ENCODE results near the gene INTS2. TPM values are rescaled to one million over a fixed set of nuclear protein-coding genes. Genes with fewer than 3 reads are reported as not detected.
"Not testable (repeated sequence)": the region's sequence is repeated elsewhere in the genome, so short reads cannot be mapped to it uniquely, and the experiment has no call there.

INTS2 gene
- total RNA-seq, 1 experiment from 2014 or later, result 11.8 TPM

DNA sequence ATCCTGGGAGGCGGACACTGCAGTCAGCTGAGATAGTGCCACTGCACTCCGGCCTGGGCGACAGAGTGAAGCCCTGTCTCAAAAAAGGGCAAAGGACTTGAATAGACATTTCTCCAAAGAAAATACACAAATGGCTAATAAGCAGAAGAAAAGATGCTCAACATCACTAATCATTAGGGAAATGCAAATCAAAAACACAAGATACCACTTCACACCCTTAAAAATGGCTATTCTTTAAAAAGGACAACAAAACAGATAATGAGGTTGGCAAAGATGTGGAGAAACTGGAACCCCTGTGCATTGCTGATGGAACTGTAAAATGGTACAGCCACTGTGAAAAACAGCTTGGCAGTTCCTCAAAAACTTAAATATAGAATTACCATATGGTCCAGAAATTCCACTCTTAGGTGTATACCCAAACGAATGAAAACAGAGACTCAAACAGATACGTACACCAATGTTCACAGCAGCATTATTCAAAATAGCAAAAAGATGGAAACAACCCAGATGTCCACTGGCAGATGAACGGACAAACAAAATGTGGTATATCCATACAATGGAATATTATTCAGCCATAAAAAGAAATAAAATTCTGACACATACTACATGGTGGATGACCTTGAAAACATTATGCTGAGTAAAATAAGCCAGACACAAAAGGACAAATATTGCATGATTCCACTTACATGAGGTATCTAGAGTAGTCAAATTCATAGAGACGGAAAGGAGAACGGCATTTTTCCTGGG lies 100.0 kb downstream of the INTS2 start:
- Mint-ChIP-seq H3K4me3 (ENCODE audit: unreplicated experiment) (no peak overlapping the region), H3K27ac (ENCODE audit: low read depth, unreplicated experiment) (no peak overlapping the region), H3K36me3 (ENCODE audit: insufficient read depth, unreplicated experiment) (peaks cover 7% of the 10 kb centered on the region), H3K4me1 (ENCODE audit: insufficient read depth, unreplicated experiment) (no peaks in the 10 kb centered on the region), H3K9me3 (ENCODE audit: unreplicated experiment) (no peaks in the 10 kb centered on the region), H3K27me3 (ENCODE audit: insufficient read depth, unreplicated experiment) (no peaks in the 10 kb centered on the region)
- POLR2A ChIA-PET, result interaction anchor here (0.7 to 1.3 kb wide), 2 partner anchors 17 to 124 kb away, joined by 3 to 5 read pairs; no protein-coding TSS in a partner anchor
- no TSS peak for BruUV-seq (replicated peaks)
- TF ChIP-seq, protein P1, sequence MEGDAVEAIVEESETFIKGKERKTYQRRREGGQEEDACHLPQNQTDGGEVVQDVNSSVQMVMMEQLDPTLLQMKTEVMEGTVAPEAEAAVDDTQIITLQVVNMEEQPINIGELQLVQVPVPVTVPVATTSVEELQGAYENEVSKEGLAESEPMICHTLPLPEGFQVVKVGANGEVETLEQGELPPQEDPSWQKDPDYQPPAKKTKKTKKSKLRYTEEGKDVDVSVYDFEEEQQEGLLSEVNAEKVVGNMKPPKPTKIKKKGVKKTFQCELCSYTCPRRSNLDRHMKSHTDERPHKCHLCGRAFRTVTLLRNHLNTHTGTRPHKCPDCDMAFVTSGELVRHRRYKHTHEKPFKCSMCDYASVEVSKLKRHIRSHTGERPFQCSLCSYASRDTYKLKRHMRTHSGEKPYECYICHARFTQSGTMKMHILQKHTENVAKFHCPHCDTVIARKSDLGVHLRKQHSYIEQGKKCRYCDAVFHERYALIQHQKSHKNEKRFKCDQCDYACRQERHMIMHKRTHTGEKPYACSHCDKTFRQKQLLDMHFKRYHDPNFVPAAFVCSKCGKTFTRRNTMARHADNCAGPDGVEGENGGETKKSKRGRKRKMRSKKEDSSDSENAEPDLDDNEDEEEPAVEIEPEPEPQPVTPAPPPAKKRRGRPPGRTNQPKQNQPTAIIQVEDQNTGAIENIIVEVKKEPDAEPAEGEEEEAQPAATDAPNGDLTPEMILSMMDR (IDR thresholded peaks at IDR 0.05; ENCODE audit: unreplicated experiment), result no peak
- CTCF ChIA-PET, result interaction anchor here (1.0 to 1.1 kb wide), 4 partner anchors 9 to 414 kb away, joined by 3 to 4 read pairs (median 4); no protein-coding TSS in a partner anchor
- intact Hi-C loops (cut with micrococcal nuclease), result no loop called here
- no peak for DNase-seq (ENCODE audit: unreplicated experiment)

GRCh38 chr17:61826866-61827265 lies 100.9 kb downstream of the INTS2 start:
- CTCF ChIA-PET, result interaction anchor here (1.0 to 1.1 kb wide), 2 partner anchors 10 to 414 kb away, joined by 4 read pairs; no protein-coding TSS in a partner anchor
- intact Hi-C loops (cut with micrococcal nuclease); DNase-seq (ENCODE audit: unreplicated experiment); H3K9me3 Mint-ChIP-seq (ENCODE audit: unreplicated experiment); H3K36me3 Mint-ChIP-seq (ENCODE audit: insufficient read depth, unreplicated experiment); H3K27me3 Mint-ChIP-seq (ENCODE audit: insufficient read depth, unreplicated experiment); H3K4me1 Mint-ChIP-seq (ENCODE audit: insufficient read depth, unreplicated experiment); POLR2A ChIA-PET; BruUV-seq (replicated peaks); H3K27ac Mint-ChIP-seq (ENCODE audit: low read depth, unreplicated experiment); H3K4me3 Mint-ChIP-seq (ENCODE audit: unreplicated experiment): not testable (repeated sequence)

DNA sequence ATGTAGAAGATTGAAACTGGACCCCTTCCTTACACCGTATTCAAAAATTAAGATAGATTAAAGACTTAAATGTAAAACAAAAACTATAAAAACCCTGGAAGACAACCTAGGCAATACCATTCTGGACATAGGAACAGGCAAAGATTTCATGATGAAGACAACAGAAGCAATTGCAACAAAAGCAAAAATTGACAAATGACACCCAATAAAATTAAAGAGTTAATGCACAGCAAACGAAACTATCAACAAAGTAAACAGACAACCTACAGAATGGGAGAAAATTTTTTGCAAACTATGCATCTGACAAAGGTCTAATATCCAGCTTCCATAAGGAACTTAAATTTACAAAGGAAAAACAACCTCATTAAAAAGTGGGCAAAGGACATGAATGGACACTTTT lies 101.6 kb downstream of the INTS2 start:
- intact Hi-C loops (cut with micrococcal nuclease); CTCF ChIA-PET; H3K27ac Mint-ChIP-seq (ENCODE audit: low read depth, unreplicated experiment); H3K9me3 Mint-ChIP-seq (ENCODE audit: unreplicated experiment); H3K27me3 Mint-ChIP-seq (ENCODE audit: insufficient read depth, unreplicated experiment); H3K4me1 Mint-ChIP-seq (ENCODE audit: insufficient read depth, unreplicated experiment); POLR2A ChIA-PET; DNase-seq (ENCODE audit: unreplicated experiment); BruUV-seq (replicated peaks); H3K36me3 Mint-ChIP-seq (ENCODE audit: insufficient read depth, unreplicated experiment); H3K4me3 Mint-ChIP-seq (ENCODE audit: unreplicated experiment): not testable (repeated sequence)

DNA sequence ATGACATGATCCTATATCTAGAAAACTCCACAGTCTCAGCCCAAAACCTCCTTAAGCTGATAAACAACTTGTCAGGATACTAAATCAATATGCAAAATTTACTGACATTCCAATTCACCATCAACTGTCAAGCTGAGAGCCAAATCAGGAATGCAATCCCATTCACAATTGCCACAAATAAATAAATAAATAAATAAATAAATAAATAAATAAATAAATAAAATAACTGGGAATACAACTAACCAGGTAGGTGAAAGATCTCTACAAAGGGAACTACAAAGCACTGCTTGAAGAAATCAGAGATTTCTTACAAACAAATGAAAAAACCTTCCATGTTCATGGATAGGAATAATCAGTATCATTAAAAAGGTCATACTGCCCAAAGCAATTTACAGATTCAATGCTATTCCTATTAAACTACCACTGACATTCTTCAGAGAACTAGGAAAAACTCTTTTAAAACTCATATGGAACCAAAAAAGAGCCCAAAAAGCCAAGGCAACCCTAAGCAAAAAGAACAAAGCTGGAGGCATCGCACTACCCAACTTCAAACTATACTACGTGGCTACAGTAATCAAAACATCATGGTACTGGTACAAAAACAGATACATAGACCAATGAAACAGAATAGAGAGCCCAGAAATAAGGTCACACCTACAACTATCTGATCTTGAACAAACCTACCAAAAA lies 102.2 kb downstream of the INTS2 start:
- H3K4me1 Mint-ChIP-seq (ENCODE audit: insufficient read depth, unreplicated experiment), result peaks cover 5% of the 10 kb centered on the region
- CTCF ChIA-PET, result interaction anchor here (1.1 kb wide), 1 partner anchor 11 kb away, joined by 5 read pairs; no protein-coding TSS in a partner anchor
- no peaks in the 10 kb centered on the region for H3K27me3 Mint-ChIP-seq (ENCODE audit: insufficient read depth, unreplicated experiment)
- intact Hi-C loops (cut with micrococcal nuclease), result no loop called here
- no TSS peak for BruUV-seq (replicated peaks)
- POLR2A ChIA-PET, result interaction anchor here (0.6 to 0.7 kb wide), 2 partner anchors 158 to 885 kb away, joined by 3 to 4 read pairs; no protein-coding TSS in a partner anchor
- H3K4me3 Mint-ChIP-seq (ENCODE audit: unreplicated experiment), result no peak overlapping the region
- no peak overlapping the region for H3K27ac Mint-ChIP-seq (ENCODE audit: low read depth, unreplicated experiment)
- H3K9me3 Mint-ChIP-seq (ENCODE audit: unreplicated experiment), result no peaks in the 10 kb centered on the region
- peaks cover 7% of the 10 kb centered on the region for H3K36me3 Mint-ChIP-seq (ENCODE audit: insufficient read depth, unreplicated experiment)
- DNase-seq (ENCODE audit: unreplicated experiment), result no peak
- TF ChIP-seq, protein P1 (IDR thresholded peaks at IDR 0.05; ENCODE audit: unreplicated experiment), result no peak
